IPS-NIHi7 (cell line): ENCODE results near the gene PLK5.
"Not testable (repeated sequence)": the region's sequence is repeated elsewhere in the genome, so short reads cannot be mapped to it uniquely, and the experiment has no call there.

ENCODE experiments used
- DNase-seq: peaks from one replicate; pipeline ENCODE4 v3.0.0; 2012; ENCODE audit warnings: mixed read lengths; ENCODE audit errors: extremely low spot score

The PLK5 gene

GRCh38 chr19:1491114-1491848 lies 32.6 kb upstream of the PLK5 start, which contains the start of gene REEP6:
Gene REEP6 (plus strand): TSS chr19:1491181. CDS start chr19:1491270, 89 bp downstream.
- no peak for DNase-seq

GRCh38 chr19:1491849-1492170 lies 32.1 kb upstream of the PLK5 start:
- no peak for DNase-seq

DNA sequence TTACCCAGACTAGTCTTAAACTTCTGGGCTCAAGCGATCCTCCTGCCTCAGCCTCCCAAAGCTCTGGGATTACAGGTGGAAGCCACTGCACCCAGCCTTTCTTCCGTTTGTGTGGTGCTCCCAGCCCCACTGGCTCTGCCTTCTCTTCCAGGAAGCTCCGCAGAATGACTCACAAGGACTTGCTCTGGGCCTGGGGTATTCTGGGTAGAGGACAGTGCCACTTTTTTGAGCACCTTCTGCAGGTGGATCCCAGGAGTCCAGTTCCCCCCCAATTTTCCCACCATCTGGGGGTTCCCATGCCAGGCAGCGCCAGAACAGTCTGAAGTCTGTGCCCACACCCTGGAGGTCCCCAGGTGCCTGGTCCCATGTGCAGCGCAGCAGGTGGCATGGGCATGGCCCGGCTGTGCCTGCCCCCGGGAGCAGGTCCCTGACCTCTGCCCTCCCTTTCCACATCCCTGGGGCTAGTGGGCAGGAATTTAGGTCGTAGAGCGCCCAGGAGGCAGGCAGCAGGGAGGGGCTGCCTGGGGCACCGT lies 31.3 kb upstream of the PLK5 start:
- DNase-seq = no peak

- no peak for DNase-seq
These were observed 29.6 kb upstream of the PLK5 start for GRCh38 chr19:1494115-1494815.

DNA sequence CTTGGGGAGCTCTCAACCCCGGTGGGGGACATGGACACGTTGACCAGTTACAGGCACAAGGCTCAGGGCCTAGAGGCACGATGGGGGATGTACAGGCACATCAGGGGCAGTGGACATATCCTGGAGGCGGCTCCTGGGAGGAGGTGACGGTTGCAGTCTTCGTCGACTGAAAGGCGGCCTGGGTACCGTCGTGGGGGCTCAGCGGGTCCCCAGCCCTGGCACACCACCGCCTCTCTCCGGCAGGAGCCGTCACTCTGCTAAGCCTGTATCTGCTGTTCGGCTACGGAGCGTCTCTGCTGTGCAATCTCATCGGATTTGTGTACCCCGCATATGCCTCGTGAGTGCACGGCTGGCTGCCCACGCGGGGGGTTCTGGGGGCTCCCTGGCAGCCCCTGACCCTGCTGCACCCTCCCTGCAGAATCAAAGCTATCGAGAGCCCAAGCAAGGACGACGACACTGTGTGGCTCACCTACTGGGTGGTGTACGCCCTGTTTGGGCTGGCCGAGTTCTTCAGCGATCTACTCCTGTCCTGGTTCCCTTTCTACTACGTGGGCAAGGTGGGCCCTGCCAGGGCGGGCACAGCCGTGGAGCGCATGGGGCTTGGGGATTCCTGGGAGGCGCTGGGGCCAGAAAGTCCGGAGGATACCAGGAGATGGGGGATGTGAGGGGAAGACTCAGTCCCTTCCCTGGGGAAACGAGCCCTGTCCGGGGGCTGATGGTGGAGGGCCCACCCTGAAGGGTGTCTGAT lies 28.7 kb upstream of the PLK5 start:
- DNase-seq = no peak

DNA sequence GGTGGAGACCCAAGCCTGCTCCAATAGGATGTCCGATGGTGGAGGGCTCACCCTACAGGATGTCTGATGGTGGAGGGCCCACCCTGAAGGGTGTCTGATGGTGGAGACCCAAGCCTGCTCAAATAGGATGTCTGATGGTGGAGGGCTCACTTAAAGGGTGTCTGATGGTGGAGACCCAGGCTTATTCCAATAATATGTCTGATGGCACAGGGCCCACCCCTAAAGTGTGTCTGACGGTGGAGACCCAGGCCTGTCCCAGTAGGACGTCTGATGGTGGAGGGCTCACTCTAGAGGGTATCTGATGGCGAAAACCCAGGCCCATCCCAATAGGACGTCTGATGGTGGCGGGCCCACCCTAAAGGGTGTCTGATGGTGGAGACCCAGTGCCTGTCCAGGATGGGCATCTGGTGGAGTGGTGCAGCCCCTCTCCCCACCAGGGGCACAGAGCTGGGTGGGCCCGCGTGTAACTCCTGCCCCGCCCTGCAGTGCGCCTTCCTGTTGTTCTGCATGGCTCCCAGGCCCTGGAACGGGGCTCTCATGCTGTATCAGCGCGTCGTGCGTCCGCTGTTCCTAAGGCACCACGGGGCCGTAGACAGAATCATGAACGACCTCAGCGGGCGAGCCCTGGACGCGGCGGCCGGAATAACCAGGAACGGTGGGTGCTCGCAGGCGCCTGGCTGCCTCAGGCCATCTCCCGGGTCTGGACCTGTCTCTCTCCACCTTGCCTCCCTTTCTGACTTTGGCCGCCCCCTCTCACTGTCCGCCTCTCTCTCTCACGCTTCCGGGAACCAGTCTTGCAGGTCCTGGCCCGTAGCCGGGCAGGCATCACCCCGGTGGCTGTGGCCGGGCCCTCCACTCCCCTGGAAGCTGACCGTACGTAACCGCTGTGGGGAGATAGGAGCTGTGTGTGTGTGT lies 27.8 kb upstream of the PLK5 start:
- no peak for DNase-seq

- no peak for DNase-seq
These were observed 26.9 kb upstream of the PLK5 start for GRCh38 chr19:1496714-1497577.

DNA sequence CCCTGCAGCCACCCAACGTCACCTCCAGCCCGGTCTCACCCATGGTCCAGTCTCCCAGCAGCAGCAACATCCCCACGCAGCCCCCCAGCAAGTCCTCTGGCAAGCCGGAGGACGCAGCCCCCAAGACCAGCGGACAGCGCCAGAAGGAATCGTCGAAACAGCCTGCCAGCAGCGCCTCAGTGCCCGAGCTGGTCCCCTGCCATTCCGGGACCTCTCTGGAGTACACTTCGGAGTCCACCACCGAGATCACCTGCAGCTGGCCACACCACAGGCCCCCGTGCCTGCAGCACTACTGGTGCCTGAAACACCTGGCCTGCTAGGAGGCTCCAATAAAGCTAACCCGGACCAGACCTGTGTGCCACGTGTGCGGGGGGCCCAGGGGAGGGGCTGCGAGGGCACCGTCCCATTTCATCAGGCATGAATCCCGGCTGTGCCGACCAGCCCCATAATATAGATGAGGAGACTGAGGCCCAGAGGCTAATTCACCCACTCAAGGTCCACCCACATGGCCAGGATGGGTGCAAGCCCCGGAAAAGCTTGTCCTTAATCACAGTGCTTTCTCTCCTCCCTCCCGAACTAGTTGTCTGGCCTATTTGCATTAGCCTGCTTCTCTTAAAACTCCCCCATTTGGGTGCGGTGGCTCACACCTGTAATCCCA lies 26.2 kb upstream of the PLK5 start:
- no peak for DNase-seq

DNA sequence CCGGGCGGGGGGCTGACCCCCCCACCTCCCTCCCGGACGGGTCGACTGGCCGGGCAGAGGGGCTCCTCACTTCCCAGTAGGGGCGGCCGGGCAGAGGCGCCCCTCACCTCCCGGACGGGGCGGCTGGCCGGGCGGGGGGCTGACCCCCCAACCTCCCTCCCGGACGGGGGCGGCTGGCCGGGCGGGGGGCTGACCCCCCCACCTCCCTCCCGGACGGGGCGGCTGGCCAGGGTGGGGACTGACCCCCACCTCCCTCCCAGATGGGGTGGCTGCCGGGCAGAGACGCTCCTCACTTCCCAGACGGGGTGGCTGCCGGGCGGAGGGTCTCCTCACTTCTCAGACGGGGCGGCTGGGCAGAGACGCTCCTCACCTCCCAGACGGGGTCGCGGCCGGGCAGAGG lies 24.6 kb upstream of the PLK5 start:
- not testable (repeated sequence) for DNase-seq

DNA sequence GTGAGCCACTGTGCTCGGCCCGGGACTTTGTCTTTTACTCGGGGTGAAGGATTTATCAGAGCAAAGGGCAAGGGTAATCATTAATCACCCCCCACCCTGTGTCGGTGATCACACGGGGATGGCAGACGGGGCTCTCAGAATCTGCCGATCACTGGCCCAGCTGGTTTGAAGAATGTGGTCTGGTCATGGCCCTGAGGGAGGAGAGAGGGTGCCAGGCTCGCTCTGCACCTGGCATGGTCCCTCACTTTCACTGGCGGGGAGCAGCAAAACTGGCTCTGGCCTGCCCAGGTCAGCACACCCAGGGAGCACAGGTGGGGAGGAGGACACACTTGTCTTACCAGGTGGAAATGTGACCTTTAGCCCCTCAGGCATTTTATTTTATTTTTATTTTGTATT lies 22.7 kb upstream of the PLK5 start:
- no peak for DNase-seq

DNA sequence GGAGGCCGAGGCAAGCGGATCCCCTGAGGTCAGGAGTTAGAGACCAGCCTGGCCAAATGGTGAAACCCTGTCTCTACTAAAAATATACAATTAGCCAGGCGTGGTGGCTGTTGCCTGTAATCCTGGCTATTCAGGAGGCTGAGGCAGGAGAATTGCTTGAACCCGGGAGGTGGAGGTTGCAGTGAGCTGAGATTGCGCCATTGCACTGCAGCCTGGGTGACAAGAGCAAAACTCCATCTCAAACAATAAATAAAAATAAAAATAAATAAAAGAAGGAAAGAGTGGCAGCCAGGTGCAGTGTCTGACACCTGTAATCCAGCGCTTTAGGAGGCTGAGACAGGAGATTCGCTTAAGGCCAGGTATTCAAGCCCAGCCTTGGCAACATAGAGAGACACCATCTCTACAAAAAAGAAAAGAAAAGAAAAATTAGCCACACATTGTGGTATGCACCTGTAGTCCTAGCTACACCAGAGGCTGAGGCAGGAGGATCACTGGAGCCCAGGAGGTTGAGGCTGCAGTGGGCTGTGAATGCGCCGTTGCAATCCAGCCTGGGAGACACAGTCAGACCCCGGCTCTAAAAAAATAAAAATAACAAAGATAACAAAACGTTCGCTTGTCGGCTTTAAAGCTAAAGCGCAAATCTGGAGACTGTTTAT lies 21.3 kb upstream of the PLK5 start:
- no peak for DNase-seq

GRCh38 chr19:1503089-1503924 lies 20.6 kb upstream of the PLK5 start:
- DNase-seq = peak; percentile 67

DNA sequence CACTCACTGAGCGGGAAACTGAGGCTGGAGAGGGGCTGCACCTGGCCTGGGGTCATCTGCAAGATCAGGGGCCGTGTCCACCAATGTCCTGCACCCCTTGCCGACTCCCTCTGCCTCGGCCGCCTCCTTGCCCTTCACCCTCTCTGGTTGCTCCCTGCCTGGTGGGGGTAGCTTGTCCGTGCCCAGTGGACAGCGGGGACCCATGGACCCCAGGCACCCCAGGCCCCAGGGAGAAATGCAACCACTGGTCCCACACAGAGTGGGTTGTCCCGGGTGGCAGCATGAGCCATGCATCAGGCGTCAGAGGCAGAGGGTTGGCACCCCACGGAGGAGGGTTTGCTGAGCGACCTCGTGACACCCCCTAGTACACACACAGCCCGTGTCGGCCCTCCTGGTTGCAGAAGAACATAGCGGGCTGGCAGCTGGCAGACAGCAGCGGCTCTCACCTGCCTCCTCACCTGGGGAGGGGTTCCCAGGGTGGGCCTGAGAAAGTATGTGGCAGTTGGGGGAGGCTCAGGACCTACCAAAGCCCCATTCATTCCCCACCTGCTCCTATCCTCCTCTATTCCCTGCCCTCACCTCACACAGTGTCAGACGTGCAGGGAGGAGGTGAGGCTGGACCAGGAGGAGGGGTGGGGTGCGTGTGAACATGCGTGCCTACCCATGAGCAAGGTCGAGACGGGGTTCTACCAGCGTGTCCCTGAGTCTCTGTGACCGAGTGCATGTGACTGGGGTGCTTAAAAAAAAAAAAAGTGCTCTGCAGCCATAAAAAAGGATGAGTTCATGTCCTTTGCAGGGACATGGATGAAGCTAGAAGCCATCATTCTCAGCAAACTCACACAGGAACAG lies 19.7 kb upstream of the PLK5 start:
- no peak for DNase-seq

GRCh38 chr19:1505012-1505411 lies 18.9 kb upstream of the PLK5 start:
- no peak for DNase-seq

DNA sequence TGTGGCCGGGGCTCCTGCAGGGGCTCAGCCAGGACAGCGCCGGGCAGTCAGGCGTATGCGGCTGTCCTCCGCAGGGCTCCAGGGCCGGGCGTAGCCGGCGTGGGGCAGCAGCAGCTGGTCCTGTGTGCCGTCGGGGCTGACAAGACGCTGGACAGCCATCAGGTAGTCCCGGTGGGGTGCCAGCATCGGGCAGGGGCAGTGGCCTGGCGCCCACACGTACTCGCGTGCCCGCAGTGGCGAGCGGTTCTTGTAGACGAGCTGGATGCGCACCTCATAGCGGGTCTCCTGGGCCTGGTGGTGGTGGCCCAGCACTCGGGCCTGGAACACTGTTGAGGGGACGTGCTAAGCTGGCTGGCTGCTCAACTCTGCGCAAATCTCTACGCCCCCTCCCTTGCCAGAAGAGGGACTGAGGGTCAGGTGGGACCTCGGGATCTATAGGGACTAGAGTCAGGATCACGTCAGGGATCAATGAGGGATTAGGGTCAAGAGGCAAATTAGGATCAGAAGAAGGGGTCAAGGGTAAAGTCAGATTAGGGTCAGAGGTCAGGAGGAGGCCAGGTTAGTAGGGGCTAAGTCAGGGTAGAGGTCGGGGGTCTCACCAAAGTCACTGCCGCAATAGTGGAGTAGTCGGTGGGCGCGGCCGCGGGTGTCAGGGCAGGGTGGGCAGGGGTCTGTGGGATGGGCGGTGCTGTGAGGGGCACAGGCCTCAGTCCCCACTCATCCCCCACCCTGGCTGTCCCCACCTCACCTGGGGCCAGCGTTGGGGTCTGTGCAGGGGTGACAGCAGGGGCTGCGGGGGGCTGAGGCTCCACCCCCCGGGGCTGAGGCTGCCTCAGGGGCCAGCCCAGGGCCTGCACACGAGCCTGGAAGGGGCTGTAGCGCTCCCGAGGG lies 17.6 kb upstream of the PLK5 start:
- no peak for DNase-seq

GRCh38 chr19:1507192-1507660 lies 16.7 kb upstream of the PLK5 start:
- DNase-seq = no peak
